Measurements from ENCODE around the gene PAPPA2.

Gene PAPPA2

DNA sequence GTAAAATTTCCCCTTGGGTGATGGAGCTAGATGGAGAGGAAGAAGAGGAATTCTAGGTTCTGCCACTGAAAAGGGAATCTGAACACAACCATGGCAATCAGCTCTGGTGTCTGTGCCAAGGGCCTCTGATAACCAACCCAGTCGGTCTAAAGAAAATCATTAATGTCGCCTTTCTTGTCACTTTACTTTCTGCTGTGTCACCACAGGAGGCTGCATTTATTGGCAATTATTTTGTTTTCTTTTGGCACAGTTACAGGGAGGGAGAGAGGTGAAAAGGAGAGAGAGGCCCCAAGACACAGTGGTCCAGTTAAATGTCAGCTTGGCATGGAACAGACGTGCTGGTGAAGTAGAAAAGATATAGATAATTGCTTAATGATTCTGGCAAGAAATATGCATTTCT is 414.6 kb downstream of the PAPPA2 start:
- no peak for DNase-seq

DNA sequence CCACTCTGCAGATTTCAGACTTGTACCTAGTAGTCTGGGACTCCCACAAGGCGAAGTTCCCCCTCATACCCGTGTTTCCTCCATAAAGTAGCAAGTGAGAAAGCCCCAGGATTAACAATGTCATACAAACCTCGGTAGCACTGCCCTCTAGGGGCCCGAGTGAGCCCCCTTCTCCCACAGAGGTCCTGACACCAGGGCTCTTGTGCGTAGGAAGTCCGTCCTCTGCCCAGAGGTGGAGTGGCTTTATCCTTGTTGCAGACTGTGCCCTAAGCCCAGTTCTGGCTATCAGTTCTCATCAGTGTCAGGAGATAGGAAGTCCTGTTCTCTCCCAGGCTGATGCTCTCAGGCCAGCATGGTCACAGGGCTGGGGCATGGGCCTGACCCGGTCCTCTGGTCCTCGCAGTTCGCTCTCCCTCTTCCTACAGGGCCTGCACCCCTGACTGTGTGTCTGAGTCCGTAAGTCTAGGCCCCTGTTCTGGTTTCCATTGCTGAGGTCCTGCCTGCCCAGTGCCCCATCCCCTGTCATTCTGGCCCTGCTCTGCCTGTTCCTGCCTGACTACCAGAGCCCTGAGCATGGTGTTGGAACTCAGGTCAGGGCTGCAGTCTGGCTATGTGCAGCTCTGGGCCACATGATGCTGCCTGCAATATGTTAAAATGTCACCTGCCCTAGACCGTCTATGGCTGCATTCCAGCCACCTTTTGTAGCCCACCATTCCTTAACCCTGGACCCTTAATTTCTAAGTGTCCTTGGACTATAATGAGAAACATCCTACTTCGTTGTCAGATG is 416.0 kb downstream of the PAPPA2 start:
- DNase-seq, result no peak

DNA sequence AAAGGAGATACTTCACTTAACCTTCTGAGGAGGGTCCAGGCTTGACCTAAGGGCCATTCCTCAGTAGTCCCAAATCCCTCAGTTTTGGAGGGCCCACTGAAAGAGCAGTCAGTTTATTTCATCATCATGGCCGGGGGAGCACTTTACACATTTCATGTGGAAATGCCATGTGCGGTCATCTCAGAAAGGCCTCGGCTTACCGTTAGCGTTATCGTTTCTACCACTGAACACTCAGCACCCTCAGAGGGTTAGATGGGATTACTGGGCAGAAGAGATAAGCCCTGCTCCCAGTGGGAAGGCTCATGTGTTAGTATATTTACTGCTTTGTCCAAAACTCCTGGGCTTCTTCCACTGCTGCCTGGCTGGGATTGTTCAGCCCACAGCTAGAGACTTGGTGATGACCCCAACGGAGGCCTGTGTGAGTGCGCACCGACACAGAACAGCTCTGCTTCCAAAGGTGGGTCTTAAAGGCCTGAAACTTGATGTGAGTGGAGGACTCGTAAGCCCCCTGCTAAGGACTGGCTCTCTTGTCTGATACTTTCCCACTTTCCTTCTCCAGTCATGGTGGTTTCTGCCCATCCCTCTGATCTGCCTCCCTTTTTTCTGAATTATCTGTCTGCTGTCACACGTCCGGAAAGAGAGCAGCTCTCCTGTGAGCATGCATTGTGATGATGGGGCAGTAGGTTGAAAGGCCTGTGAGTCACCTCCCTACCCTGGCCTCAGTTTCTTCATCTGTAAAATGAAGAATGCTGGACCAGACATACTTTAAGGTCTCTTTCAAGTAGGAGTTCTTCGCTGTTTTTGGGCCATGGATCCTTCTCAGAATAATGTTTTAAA is 417.0 kb downstream of the PAPPA2 start:
- DNase-seq, result no peak

DNA sequence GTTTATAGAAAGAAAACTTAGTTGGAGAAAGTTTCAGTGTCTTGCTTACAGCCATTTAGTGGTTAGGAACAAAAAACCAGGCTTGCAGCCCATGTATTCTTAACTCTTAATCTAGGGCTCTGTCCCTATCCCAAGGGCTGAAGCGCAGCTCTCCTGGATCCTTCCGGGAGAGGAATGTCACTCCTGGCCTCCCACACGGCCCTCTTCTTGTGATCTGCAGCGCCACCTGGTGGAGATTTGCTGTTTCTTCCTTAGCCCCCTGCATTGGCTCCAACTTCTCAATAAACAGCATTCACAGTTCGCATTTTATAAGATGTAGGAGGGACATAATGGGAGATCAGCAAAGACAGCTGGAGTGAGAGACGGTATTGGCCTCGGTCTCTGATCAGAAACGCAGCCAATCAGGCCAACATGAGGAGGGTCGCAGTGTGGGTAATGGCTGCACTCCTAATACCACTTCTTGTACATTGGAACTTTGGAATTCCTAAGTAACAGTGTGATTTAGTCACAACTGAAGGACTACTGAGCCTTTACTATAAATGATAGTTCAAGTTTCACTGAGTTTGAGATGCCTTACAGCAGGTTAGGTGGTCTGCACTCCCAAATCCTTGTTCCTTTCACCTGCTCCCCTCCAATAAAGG is 418.1 kb downstream of the PAPPA2 start:
- DNase-seq, result no peak

GRCh38 chr1:176884286-176884685 is 421.3 kb downstream of the PAPPA2 start:
- DNase-seq, result no peak

DNA sequence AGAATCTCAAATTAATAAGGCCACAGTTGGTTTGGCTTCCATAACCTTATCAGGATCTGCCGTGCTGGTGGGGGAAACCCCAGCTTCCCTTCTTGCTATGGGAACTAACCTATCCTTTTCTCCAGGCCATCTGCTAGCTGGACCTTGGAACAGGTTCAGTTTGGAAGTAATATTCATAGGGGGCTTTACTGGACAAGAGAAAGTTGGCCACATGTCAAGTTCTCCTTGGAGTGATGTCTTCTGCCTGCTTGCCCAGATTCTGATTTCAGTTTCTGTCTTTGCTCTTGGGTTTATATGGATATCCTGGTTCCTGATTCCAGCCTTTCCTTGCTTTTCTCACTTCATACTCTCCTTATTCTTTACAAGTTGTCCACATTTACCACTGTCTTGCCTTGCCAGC is 421.9 kb downstream of the PAPPA2 start:
- DNase-seq, result no peak

GRCh38 chr1:176885341-176885740 is 422.4 kb downstream of the PAPPA2 start:
- DNase-seq, result no peak

DNA sequence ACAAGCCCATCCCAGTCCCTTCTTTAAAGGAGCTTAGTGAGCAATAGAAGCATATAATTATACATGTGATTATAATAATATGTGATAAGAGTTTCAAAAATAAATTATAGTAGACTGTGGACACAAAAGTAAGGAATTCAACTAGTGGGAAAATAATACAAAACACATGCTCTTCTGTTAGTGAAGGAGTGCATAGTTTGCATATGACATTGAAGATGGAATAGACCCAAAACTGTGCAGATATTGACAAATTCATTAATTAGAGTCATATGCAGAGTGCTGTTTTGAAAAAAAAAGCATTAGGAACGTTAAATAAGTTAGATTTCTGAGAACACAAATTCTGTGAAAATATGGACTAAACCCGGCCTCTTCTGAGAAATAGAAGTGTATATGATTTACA is 422.8 kb downstream of the PAPPA2 start:
- no peak for DNase-seq

GRCh38 chr1:176888471-176889032 is 425.6 kb downstream of the PAPPA2 start:
- DNase-seq, result no peak

DNA sequence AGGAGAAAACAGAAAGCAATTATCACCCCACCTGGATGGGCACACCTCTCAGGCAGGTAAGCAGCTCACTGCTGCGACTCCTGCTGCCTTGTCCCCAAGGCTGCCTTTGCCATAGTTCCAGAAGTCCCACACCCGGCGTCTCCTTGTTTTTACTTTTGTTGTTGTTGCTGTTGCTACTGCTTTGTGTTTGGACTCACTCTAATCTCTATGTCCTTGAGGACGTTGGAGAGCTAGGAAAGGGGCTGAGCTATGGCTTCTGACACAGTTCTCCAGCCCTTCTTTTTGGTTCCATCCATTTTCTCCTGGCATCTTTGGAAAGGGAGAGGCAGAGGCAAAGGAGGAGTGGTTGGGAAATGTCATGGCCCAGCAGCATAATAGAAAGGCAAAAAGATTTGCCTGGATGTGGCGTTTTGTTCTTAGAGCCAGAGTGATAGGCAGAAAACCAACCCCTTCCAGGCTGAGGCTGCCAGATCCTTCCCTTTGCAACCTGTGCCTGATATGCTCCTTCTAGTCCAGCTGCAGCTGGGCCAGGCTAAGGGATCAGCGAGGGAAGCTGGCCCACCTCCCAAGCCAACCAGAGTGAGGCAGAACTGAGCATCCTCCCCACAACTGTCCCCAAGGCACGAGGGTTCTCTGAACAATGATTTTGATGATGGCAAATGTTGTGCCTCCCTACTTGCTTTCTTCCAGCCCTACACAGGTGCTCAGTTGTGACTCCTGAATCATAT is 430.8 kb downstream of the PAPPA2 start:
- no peak for DNase-seq

GRCh38 chr1:176894450-176894849 is 431.5 kb downstream of the PAPPA2 start:
- no peak for DNase-seq
